Liver (tissue), 9 donors: ENCODE measurements around the gene SMIM23. TPM values are rescaled to one million over a fixed set of nuclear protein-coding genes. Genes with fewer than 3 reads are reported as not detected.

Experiments used
- DNase-seq: peaks from one replicate; pipeline ENCODE4 v3.0.0-alpha.2; 2017; ENCODE audit warnings: low spot score
- H3K27ac ChIP-seq, 2 donors: one replicate each; pipeline ENCODE4 v1.7.0; 2013; ENCODE audit warnings: inconsistent platforms in 2 of 2, low read length in 2 of 2, control low read depth in 1 of 2, low read depth in 1 of 2, mild to moderate bottlenecking in 1 of 2
- H3K27me3 ChIP-seq, 4 donors: one replicate each; pipeline versions ENCODE4 v1.6.1 to v1.7.0; 2013; ENCODE audit warnings: low read length in 3 of 4, inconsistent platforms in 1 of 4, mild to moderate bottlenecking in 1 of 4, moderate library complexity in 1 of 4; ENCODE audit not compliant: control insufficient read depth in 4 of 4, insufficient read depth in 4 of 4
- H3K36me3 ChIP-seq, 4 donors: one replicate each; pipeline versions ENCODE4 v1.6.1 to v1.7.0; 2013; ENCODE audit warnings: low read length in 3 of 4, mild to moderate bottlenecking in 3 of 4, low read depth in 1 of 4, moderate library complexity in 1 of 4; ENCODE audit not compliant: control insufficient read depth in 4 of 4, insufficient read depth in 3 of 4
- H3K4me1 ChIP-seq, 4 donors: one replicate each; pipeline versions ENCODE4 v1.6.1 to v1.7.0; 2013; ENCODE audit warnings: low read length in 3 of 4, mild to moderate bottlenecking in 3 of 4, moderate library complexity in 1 of 4; ENCODE audit not compliant: control insufficient read depth in 4 of 4, insufficient read depth in 4 of 4
- H3K4me3 ChIP-seq, 3 donors: one replicate each; pipeline versions ENCODE4 v1.6.1 to v1.7.0; 2013; ENCODE audit warnings: low read length in 3 of 3, control low read depth in 1 of 3, low read depth in 1 of 3, mild to moderate bottlenecking in 1 of 3
- H3K9ac ChIP-seq, 2 donors: one replicate each; pipeline ENCODE4 v1.7.0; 2013; ENCODE audit warnings: low read length in 2 of 2, mild to moderate bottlenecking in 2 of 2, moderate library complexity in 2 of 2, control low read depth in 1 of 2, low read depth in 1 of 2
- H3K9me3 ChIP-seq, 4 donors: one replicate each; pipeline versions ENCODE4 v1.6.1 to v1.7.0; 2013; ENCODE audit warnings: low read length in 3 of 4; ENCODE audit not compliant: control insufficient read depth in 4 of 4
- EGR1 ChIP-seq, 2 donors: IDR thresholded peaks; 2 replicates each; pipeline ENCODE4 v1.6.1; 2016 to 2018; ENCODE audit warnings: antibody characterized with exemption in 2 of 2, low read depth in 2 of 2
- FOXA1 ChIP-seq: IDR thresholded peaks from 2 replicates; pipeline ENCODE4 v1.6.1; 2016; ENCODE audit warnings: antibody characterized with exemption
- FOXA2 ChIP-seq: IDR thresholded peaks from 2 replicates; pipeline ENCODE4 v1.6.1; 2016; ENCODE audit warnings: antibody characterized with exemption
- GABPA ChIP-seq, 2 donors: IDR thresholded peaks in 1 of 2; conservative IDR thresholded peaks in 1 of 2; 2 replicates each; pipeline ENCODE4 v1.6.1; 2016; ENCODE audit warnings: antibody characterized with exemption in 2 of 2, mild to moderate bottlenecking in 1 of 2, moderate library complexity in 1 of 2
- HNF4G ChIP-seq: IDR thresholded peaks from 2 replicates; pipeline ENCODE4 v1.6.1; 2016; ENCODE audit warnings: antibody characterized with exemption
- JUND ChIP-seq, 2 donors: IDR thresholded peaks; 2 replicates each; pipeline ENCODE4 v1.6.1; 2016; ENCODE audit warnings: antibody characterized with exemption in 2 of 2
- NR2F2 ChIP-seq: IDR thresholded peaks from 2 replicates; pipeline ENCODE4 v1.6.1; 2016; ENCODE audit warnings: antibody characterized with exemption
- RAD21 ChIP-seq, 2 donors: IDR thresholded peaks; 2 replicates each; pipeline ENCODE4 v1.6.1; 2016; ENCODE audit warnings: antibody characterized with exemption in 2 of 2, mild to moderate bottlenecking in 2 of 2
- RXRA ChIP-seq, 2 donors: IDR thresholded peaks; 2 replicates each; pipeline ENCODE4 v1.6.1; 2017 to 2018; ENCODE audit warnings: antibody characterized with exemption in 2 of 2, mild to moderate bottlenecking in 1 of 2
- SP1 ChIP-seq: IDR thresholded peaks from 2 replicates; pipeline ENCODE4 v1.6.1; 2018; ENCODE audit warnings: antibody characterized with exemption, mild to moderate bottlenecking
- TAF1 ChIP-seq: conservative IDR thresholded peaks from 2 replicates; pipeline ENCODE4 v1.6.1; 2016; ENCODE audit warnings: antibody characterized with exemption, mild to moderate bottlenecking
- YY1 ChIP-seq: IDR thresholded peaks from 2 replicates; pipeline ENCODE4 v1.6.1; 2016; ENCODE audit warnings: antibody characterized with exemption, mild to moderate bottlenecking
- WGBS: extraction: QIAGEN DNeasy Blood & Tissue Kit; methylation state at CpG from one replicate; pipeline ENCODE4 v1.1.7; 2013; 5-methylcytosine and 5-hydroxymethylcytosine counted together
- polyA plus RNA-seq, 2 donors: library from polyadenylated mRNA; stranded (reverse) in 1 of 2; unstranded in 1 of 2; fragments of 200-250 nt in 1 of 2; fragments of >200 nt in 1 of 2; fragmentation: Nextera tagmentation in 1 of 2; extraction: Ambion mirVana in 1 of 2; gene quantifications; one replicate each; pipeline versions ENCODE4 v1.2.1 to v1.2.3, GENCODE V29; 2013 to 2015
- total RNA-seq, 2 donors: library from RNA; depleted of rRNA; stranded (reverse); fragments of >200 nt; gene quantifications; one replicate each; pipeline ENCODE4 v1.2.3, GENCODE V29; 2014
- TF ChIP-seq, protein P1 (sequence below): IDR thresholded peaks from 2 replicates; pipeline ENCODE4 v1.6.1; 2016; ENCODE audit warnings: antibody characterized with exemption
- TF ChIP-seq, protein P2 (sequence below): IDR thresholded peaks from 2 replicates; pipeline ENCODE4 v1.6.1; 2016; ENCODE audit warnings: antibody characterized with exemption
- TF ChIP-seq, protein P3 (sequence below): IDR thresholded peaks from 2 replicates; pipeline ENCODE4 v1.6.1; 2016; ENCODE audit warnings: antibody characterized with exemption, mild to moderate bottlenecking
- TF ChIP-seq, protein P4 (sequence below): IDR thresholded peaks from 2 replicates; pipeline ENCODE4 v1.6.1; 2016; ENCODE audit warnings: antibody characterized with exemption
- TF ChIP-seq, protein P5 (sequence below): fragments of 150-350 bp; IDR thresholded peaks from 2 replicates; pipeline ENCODE4 v1.5.1; 2017; ENCODE audit warnings: improper control_type of control experiment, low read depth, low read length; ENCODE audit not compliant: missing input control
- donor health status: healthy.
- donor health status: healthy.
- donor health status: healthy.
- donor health status: healthy.
- donor health status: healthy.

Gene SMIM23
- total and polyA plus RNA-seq, 4 donors, result not detected

DNA sequence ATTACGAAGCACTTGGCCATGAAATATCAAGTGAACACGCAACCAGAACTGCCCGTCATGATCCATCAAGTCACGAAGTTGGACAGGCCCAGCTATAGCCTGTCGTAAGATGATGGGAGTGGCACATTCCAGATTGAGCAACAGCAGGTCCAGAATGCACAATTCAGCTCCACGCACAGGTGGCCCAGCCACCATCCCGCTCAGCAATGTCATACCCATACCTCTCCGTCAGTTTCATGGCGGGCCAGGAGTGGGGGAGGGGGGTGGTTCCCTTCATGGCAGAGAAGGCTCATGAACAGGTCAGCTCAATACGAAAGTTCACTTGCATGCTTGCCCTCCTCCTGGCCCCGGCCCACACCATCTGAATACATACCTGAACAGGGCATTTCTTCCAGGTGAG is 34.9 kb downstream of the SMIM23 start:
- Histone ChIP-seq H3K36me3 (no peaks in the 10 kb centered on the region), H3K4me3 (no peak overlapping the region), H3K27ac (no peak overlapping the region), H3K27me3 (no peaks in the 10 kb centered on the region), H3K4me1 (no peaks in the 10 kb centered on the region), H3K9ac (no peak overlapping the region), H3K9me3 (no peaks in the 10 kb centered on the region)
- TF ChIP-seq HNF4G (no peak), FOXA1 (no peak), RAD21 (IDR thresholded peaks at IDR 0.05) (no peak), JUND (IDR thresholded peaks at IDR 0.05) (no peak), SP1 (no peak), TAF1 (no peak), NR2F2 (no peak), RXRA (IDR thresholded peaks at IDR 0.05) (no peak), YY1 (no peak), FOXA2 (no peak), EGR1 (IDR thresholded peaks at IDR 0.05; ENCODE audit: low read depth in 2 of 2) (no peak), GABPA (IDR thresholded peaks at IDR 0.05 in 1 of 2, conservative IDR thresholded peaks at IDR 0.05 in 1 of 2) (no peak)
- TF ChIP-seq, protein P1, sequence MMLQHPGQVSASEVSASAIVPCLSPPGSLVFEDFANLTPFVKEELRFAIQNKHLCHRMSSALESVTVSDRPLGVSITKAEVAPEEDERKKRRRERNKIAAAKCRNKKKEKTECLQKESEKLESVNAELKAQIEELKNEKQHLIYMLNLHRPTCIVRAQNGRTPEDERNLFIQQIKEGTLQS, result no peak
- TF ChIP-seq, protein P2, sequence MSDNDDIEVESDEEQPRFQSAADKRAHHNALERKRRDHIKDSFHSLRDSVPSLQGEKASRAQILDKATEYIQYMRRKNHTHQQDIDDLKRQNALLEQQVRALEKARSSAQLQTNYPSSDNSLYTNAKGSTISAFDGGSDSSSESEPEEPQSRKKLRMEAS, result no peak
- TF ChIP-seq, protein P3, sequence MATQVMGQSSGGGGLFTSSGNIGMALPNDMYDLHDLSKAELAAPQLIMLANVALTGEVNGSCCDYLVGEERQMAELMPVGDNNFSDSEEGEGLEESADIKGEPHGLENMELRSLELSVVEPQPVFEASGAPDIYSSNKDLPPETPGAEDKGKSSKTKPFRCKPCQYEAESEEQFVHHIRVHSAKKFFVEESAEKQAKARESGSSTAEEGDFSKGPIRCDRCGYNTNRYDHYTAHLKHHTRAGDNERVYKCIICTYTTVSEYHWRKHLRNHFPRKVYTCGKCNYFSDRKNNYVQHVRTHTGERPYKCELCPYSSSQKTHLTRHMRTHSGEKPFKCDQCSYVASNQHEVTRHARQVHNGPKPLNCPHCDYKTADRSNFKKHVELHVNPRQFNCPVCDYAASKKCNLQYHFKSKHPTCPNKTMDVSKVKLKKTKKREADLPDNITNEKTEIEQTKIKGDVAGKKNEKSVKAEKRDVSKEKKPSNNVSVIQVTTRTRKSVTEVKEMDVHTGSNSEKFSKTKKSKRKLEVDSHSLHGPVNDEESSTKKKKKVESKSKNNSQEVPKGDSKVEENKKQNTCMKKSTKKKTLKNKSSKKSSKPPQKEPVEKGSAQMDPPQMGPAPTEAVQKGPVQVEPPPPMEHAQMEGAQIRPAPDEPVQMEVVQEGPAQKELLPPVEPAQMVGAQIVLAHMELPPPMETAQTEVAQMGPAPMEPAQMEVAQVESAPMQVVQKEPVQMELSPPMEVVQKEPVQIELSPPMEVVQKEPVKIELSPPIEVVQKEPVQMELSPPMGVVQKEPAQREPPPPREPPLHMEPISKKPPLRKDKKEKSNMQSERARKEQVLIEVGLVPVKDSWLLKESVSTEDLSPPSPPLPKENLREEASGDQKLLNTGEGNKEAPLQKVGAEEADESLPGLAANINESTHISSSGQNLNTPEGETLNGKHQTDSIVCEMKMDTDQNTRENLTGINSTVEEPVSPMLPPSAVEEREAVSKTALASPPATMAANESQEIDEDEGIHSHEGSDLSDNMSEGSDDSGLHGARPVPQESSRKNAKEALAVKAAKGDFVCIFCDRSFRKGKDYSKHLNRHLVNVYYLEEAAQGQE, result no peak
- TF ChIP-seq, protein P4, sequence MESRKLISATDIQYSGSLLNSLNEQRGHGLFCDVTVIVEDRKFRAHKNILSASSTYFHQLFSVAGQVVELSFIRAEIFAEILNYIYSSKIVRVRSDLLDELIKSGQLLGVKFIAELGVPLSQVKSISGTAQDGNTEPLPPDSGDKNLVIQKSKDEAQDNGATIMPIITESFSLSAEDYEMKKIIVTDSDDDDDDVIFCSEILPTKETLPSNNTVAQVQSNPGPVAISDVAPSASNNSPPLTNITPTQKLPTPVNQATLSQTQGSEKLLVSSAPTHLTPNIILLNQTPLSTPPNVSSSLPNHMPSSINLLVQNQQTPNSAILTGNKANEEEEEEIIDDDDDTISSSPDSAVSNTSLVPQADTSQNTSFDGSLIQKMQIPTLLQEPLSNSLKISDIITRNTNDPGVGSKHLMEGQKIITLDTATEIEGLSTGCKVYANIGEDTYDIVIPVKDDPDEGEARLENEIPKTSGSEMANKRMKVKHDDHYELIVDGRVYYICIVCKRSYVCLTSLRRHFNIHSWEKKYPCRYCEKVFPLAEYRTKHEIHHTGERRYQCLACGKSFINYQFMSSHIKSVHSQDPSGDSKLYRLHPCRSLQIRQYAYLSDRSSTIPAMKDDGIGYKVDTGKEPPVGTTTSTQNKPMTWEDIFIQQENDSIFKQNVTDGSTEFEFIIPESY, result no peak
- TF ChIP-seq, protein P5, sequence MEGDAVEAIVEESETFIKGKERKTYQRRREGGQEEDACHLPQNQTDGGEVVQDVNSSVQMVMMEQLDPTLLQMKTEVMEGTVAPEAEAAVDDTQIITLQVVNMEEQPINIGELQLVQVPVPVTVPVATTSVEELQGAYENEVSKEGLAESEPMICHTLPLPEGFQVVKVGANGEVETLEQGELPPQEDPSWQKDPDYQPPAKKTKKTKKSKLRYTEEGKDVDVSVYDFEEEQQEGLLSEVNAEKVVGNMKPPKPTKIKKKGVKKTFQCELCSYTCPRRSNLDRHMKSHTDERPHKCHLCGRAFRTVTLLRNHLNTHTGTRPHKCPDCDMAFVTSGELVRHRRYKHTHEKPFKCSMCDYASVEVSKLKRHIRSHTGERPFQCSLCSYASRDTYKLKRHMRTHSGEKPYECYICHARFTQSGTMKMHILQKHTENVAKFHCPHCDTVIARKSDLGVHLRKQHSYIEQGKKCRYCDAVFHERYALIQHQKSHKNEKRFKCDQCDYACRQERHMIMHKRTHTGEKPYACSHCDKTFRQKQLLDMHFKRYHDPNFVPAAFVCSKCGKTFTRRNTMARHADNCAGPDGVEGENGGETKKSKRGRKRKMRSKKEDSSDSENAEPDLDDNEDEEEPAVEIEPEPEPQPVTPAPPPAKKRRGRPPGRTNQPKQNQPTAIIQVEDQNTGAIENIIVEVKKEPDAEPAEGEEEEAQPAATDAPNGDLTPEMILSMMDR, result no peak
- DNase-seq, result no peak
- 93% methylated on average over 11 of the region's 11 CpGs for WGBS

DNA sequence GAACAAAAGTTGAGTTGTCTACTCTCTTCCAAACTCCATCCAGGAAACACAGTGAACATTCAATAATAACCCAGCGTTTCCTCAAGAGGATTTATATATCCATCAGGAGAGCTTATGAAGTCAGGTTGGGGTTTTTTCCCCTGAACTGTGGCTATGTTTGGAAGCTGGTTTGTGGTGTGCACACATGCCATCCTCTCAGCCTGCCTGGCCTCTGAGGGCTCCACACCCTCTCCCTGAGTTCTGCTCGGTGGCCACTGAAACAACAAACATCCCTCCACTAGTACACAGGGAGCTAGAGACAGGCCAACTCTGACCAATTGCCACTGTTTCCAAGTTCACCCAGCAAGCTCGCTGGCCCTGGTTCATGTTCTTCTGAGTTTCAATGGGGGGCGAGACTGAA is 35.7 kb downstream of the SMIM23 start:
- no peak overlapping the region for H3K4me3 ChIP-seq
- H3K27ac ChIP-seq, result no peak overlapping the region
- DNase-seq, result no peak
- no peaks in the 10 kb centered on the region for H3K9me3 ChIP-seq
- H3K36me3 ChIP-seq, result no peaks in the 10 kb centered on the region
- WGBS, result 82% methylated on average over 4 of the region's 4 CpGs
- no peaks in the 10 kb centered on the region for H3K4me1 ChIP-seq
- TF ChIP-seq, protein P2, result no peak
- TF ChIP-seq JUND (IDR thresholded peaks at IDR 0.05) (no peak), NR2F2 (no peak), RXRA (IDR thresholded peaks at IDR 0.05) (no peak), YY1 (no peak), RAD21 (IDR thresholded peaks at IDR 0.05) (no peak), FOXA2 (no peak), TAF1 (no peak)
- TF ChIP-seq, protein P1, result no peak
- TF ChIP-seq, protein P5, result no peak
- TF ChIP-seq, protein P3, result no peak
- no peaks in the 10 kb centered on the region for H3K27me3 ChIP-seq
- H3K9ac ChIP-seq, result no peak overlapping the region
